ENCODE results near the gene ZNF468. TPM values are rescaled to one million over a fixed set of nuclear protein-coding genes. Genes with fewer than 3 reads are reported as not detected.
"Not testable (repeated sequence)": the region's sequence is repeated elsewhere in the genome, so short reads cannot be mapped to it uniquely, and the experiment has no call there.

The ZNF468 gene
- total RNA-seq, 1 donor from 2014 or later: 2.6 TPM

DNA sequence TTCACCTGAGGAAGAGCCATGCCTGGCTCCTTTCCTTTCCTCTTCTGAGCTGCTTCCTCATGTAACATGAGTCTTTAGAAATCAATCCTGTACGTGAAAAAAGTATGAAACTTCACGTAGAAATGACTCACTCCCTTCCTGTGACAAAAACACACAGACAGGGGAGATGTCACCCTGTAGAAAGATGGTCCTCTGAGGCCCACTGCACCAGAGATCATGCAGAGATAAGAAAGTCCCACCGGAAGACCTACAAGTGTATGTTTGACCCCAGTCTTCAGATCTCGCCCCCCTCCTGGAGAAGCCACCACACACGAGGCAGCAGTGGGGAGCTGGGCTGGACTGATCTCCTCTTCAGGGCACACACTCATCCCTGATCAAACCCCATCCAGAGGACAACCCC lies 23.9 kb downstream of the ZNF468 start:
- not testable (repeated sequence) for DNase-seq (ENCODE audit: low spot score); ATAC-seq

GRCh38 chr19:52829866-52830265 lies 27.6 kb downstream of the ZNF468 start:
- DNase-seq (ENCODE audit: low spot score); ATAC-seq: not testable (repeated sequence)

DNA sequence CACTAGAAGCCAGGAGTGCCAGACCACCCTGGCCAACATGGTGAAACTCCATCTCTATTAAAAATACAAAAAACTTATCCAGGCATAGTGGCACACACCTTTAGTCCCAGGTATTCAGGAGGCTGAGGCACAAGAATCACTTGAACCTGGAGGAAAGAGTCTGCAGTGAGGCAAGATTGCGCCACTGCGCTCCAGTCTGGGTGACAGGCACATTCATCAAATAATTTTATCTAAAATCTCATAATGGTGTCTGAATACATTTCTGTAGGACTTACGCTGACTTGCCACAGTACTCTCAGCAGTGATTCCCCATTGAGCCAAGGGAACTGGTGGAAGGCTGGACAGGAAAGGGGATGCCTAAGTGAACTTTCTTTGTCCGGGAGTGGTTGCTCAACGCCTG lies 31.7 kb downstream of the ZNF468 start:
- no peak for ATAC-seq

DNA sequence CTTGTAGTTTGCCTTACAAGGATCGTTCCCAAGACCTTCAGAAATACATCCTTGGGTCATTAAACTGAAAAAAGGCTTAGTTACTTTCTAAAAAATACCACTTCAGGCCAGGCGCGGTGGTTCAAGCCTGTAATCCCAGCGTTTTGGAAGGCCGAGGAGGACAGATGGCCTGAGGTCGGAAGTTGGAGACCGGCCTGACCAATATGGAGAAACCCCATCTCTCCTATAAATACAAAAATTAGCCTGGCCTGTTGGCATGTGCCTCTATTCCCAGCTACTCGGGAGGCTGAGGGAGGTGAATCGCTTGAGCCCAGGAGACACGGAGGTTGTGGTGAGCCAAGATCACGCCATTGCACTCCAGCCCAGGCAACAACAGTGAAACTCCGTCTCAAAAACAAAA lies 33.7 kb downstream of the ZNF468 start:
- DNase-seq (ENCODE audit: low spot score) (no peak), ATAC-seq (no peak)

More for the DNA sequence above, 31.7 kb downstream of the ZNF468 start:
- DNase-seq (ENCODE audit: low spot score): no peak

GRCh38 chr19:52821204-52821960 lies 36.0 kb downstream of the ZNF468 start, which contains the start of gene ZNF28:
Gene ZNF28 (minus strand): TSS chr19:52821633. CDS start chr19:52817958, 3,675 bp downstream.
- peak; percentile 98 for ATAC-seq
- DNase-seq (ENCODE audit: low spot score): peak; percentile 56

DNA sequence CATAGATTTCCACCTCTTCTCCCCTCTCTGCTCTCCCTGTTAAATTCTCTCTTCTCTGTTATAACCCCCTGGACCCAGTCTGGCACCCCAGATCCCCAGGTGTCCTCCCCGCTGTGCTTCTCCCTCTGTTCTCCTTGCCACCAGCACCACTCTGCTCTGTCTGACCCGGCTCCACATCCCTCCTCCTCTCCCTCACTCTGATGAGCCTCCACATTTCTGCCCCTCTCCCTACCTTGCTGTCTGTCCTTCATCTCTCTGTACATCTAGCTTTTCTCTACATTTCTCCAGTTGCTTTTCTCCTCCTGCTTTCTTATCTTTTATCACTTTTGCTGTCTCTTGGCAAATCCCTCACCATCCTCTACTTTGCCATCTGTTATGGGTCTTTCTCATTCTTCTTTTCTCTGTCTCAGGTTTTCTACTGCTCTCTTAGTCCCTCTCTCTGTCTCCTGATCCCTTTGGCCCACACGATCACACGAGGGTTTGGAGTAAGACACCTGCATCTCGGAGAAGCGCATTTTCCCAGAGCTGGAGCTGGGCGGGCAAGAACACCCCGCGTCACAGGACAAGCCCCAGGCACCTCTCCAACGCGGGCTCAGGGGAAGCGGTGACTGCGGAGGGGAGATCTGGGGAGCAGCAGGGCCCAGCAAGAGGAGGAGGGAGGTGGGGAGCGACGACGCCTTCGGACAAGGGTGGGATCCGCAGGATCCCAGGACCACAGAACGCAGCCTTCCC lies 36.8 kb downstream of the ZNF468 start:
- not testable (repeated sequence) for DNase-seq (ENCODE audit: low spot score); ATAC-seq

GRCh38 chr19:52809801-52810200 lies 47.6 kb downstream of the ZNF468 start:
- no peak for ATAC-seq
- no peak for DNase-seq (ENCODE audit: low spot score)

DNA sequence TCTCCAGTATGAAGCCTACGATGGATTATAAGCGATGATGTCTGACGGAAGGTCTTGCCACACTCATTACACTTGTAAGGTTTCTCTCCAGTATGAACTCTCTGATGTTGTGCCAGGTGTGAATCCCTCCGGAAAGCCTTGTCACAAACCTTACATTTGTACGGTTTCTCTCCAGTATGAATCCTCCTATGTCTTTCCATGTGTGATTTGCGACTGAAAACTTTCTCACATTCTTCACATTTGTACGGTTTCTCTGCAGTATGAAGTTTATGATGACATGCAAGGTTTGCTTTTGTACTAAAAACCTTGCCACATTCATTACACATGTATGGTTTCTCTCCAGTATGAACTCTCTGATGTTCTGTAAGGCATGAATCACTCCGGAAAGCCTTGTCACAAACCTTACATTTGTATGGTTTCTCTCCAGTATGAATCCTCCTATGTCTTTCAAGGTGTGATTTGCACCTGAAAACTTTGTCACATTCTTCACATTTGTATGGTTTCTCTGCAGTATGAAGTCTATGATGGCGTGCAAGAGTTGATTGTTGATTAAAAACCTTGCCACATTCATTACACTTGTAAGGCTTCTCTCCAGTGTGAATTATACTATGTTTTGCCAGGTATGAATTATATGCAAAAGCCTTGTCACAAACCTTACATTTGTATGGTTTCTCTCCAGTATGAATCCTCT lies 57.3 kb downstream of the ZNF468 start:
- not testable (repeated sequence) for ATAC-seq; DNase-seq (ENCODE audit: low spot score)

GRCh38 chr19:52789440-52789839 lies 68.0 kb downstream of the ZNF468 start:
- ATAC-seq (no peak), DNase-seq (ENCODE audit: low spot score) (no peak)

Other genes starting within 250 kb of the ZNF468 start
- gene ZNF83, start 219.3 kb downstream of the ZNF468 start, total RNA-seq: 3.4 TPM
- gene ZNF611, start 122.6 kb downstream of the ZNF468 start, total RNA-seq: 4.3 TPM
- gene ZNF600, start 70.8 kb downstream of the ZNF468 start, total RNA-seq: 3.1 TPM
- gene ZNF28, start 36.0 kb downstream of the ZNF468 start, total RNA-seq: 1.2 TPM
- gene ZNF320, start 40.0 kb upstream of the ZNF468 start, total RNA-seq: 1.2 TPM
- gene ZNF888, start 65.8 kb upstream of the ZNF468 start, total RNA-seq: 0.70 TPM
- gene ZNF816, start 105.3 kb upstream of the ZNF468 start, total RNA-seq: 0.75 TPM
- not detected for gene ERVV-1, start 156.3 kb upstream of the ZNF468 start, total RNA-seq
- gene ERVV-2, start 187.1 kb upstream of the ZNF468 start, total RNA-seq: not detected
- 8.8 TPM for gene ZNF160, start 245.8 kb upstream of the ZNF468 start, total RNA-seq